K562 (cell line): ENCODE data around the gene HLCS. TPM values are rescaled to one million over a fixed set of nuclear protein-coding genes. Genes with fewer than 3 reads are reported as not detected.

Experiments used
- CBX8 ChIP-seq: fragments of 200-600 bp; sonication (generic); IDR thresholded peaks from 2 replicates; pipeline ENCODE4 v1.6.1; 2012; ENCODE audit warnings: borderline replicate concordance, mixed run types, low read depth, mild to moderate bottlenecking, moderate library complexity, mixed read lengths, low read length, control low read depth, inconsistent platforms; ENCODE audit not compliant: poor library complexity, severe bottlenecking; ENCODE audit errors: extremely low read depth
- ESRRA ChIP-seq: fragments of 450-650 bp; IDR thresholded peaks from 2 replicates; pipeline ENCODE4 v1.6.1; 2014; ENCODE audit warnings: low read depth, mild to moderate bottlenecking, moderate library complexity, borderline replicate concordance
- FOXA1 ChIP-seq: fragments of 450-650 bp; IDR thresholded peaks from 2 replicates; pipeline ENCODE4 v1.6.1; 2016; ENCODE audit warnings: mild to moderate bottlenecking, borderline replicate concordance
- FOXM1 ChIP-seq, 2 experiments: fragments of 450-650 bp in 1 of 2; sonication (generic) in 1 of 2; formaldehyde crosslinking in 1 of 2; IDR thresholded peaks; 2 replicates each; pipeline versions ENCODE4 v1.6.1 to v1.9.0; 2017 to 2022; ENCODE audit warnings: low read depth in 2 of 2, mild to moderate bottlenecking in 2 of 2, missing genetic modification reagents in 1 of 2, moderate library complexity in 1 of 2
- HMG20B ChIP-seq: fragments of 250-450 bp; sonication (Bioruptor Pico); IDR thresholded peaks from 2 replicates; pipeline ENCODE4 v1.5.0; 2021; ENCODE audit warnings: mild to moderate bottlenecking
- MCM3 ChIP-seq: fragments of 450-650 bp; IDR thresholded peaks from 2 replicates; pipeline ENCODE4 v1.6.1; 2016
- PCBP2 ChIP-seq: fragments of 200-400 bp; formaldehyde crosslinking; IDR thresholded peaks from 2 replicates; pipeline ENCODE4 v1.6.1; 2018; ENCODE audit warnings: low read length, low read depth, mild to moderate bottlenecking, moderate library complexity; ENCODE audit not compliant: poor library complexity, severe bottlenecking
- PTTG1 ChIP-seq: fragments of 450-650 bp; IDR thresholded peaks from 2 replicates; pipeline ENCODE4 v1.6.1; 2016; ENCODE audit warnings: low read depth, mild to moderate bottlenecking, missing genetic modification characterization, missing compliant biosample characterization
- RAD21 ChIP-seq, 2 experiments: fragments of 250-450 bp in 1 of 2; fragments of 450-650 bp in 1 of 2; sonication (Bioruptor Pico) in 1 of 2; formaldehyde crosslinking in 1 of 2; IDR thresholded peaks in 1 of 2; conservative IDR thresholded peaks in 1 of 2; 2 replicates each; pipeline versions ENCODE4 v1.4.0 to v1.8.0; 2020 to 2022; ENCODE audit warnings: mild to moderate bottlenecking in 2 of 2, moderate library complexity in 1 of 2
- TCF3 ChIP-seq: sonication (generic); formaldehyde crosslinking; IDR thresholded peaks from 2 replicates; pipeline ENCODE4 v1.4.0; 2020; ENCODE audit warnings: mild to moderate bottlenecking, missing genetic modification reagents
- TEAD4 ChIP-seq, 2 experiments: sonication (generic) in 1 of 2; formaldehyde crosslinking in 1 of 2; IDR thresholded peaks; 2 replicates each; pipeline versions ENCODE4 v1.6.1 to v1.8.0; 2012 to 2022; ENCODE audit warnings: borderline replicate concordance in 1 of 2, inconsistent platforms in 1 of 2, low read length in 1 of 2, mild to moderate bottlenecking in 1 of 2, missing genetic modification reagents in 1 of 2
- TFAM ChIP-seq: fragments of 250-450 bp; sonication (Bioruptor Pico); conservative IDR thresholded peaks from 2 replicates; pipeline ENCODE4 v1.5.0; 2021; ENCODE audit warnings: mild to moderate bottlenecking, moderate library complexity
- ZNF583 ChIP-seq: fragments of 250-450 bp; sonication (Bioruptor Pico); IDR thresholded peaks from 2 replicates; pipeline ENCODE4 v1.4.0; 2020
- ZNF76 ChIP-seq: fragments of 250-450 bp; sonication (Bioruptor Pico); IDR thresholded peaks from 2 replicates; pipeline ENCODE4 v1.4.0; 2020; ENCODE audit warnings: mild to moderate bottlenecking, moderate library complexity, borderline replicate concordance
- polyA plus RNA-seq, 8 experiments: library from polyadenylated mRNA; depleted of rRNA in 4 of 8; stranded (reverse) in 5 of 8; unstranded in 3 of 8; fragments of >200 nt; fragmentation: Nextera tagmentation in 2 of 8; fragmentation: Illumina TruSeq in 1 of 8; extraction: Ambion mirVana in 2 of 8; extraction: Trizol in 1 of 8; gene quantifications; 2 replicates each; pipeline versions ENCODE4 v1.2.1 to v1.2.3, GENCODE V29; 2011 to 2014; ENCODE audit warnings: inconsistent platforms in 1 of 8, missing spikeins in 1 of 8
- total RNA-seq, 7 experiments: library from RNA; depleted of rRNA in 6 of 7; stranded (reverse); fragments of >200 nt in 6 of 7; fragmentation: Illumina TruSeq in 2 of 7; extraction: Trizol in 2 of 7; gene quantifications; 2 replicates each; pipeline versions ENCODE4 v1.2.1 to v1.2.3, GENCODE V29; 2011 to 2021; ENCODE audit warnings: low replicate concordance in 1 of 7
- TF ChIP-seq, protein P1 (sequence below): sonication (generic); formaldehyde crosslinking; IDR thresholded peaks from 2 replicates; pipeline ENCODE4 v1.8.0; 2022; ENCODE audit warnings: missing genetic modification reagents, mild to moderate bottlenecking, moderate library complexity, borderline replicate concordance
- TF ChIP-seq, protein P2 (sequence below): fragments of 250-450 bp; sonication (Bioruptor Pico); IDR thresholded peaks from 2 replicates; pipeline ENCODE4 v1.4.0; 2020; ENCODE audit warnings: borderline replicate concordance
- TF ChIP-seq, protein P3 (sequence below): sonication (generic); formaldehyde crosslinking; IDR thresholded peaks from 2 replicates; pipeline ENCODE4 v1.9.0; 2022; ENCODE audit warnings: mild to moderate bottlenecking, missing genetic modification reagents
- TF ChIP-seq, protein P4 (sequence below): fragments of 250-450 bp; sonication (Bioruptor Pico); IDR thresholded peaks from 2 replicates; pipeline ENCODE4 v1.5.0; 2021
- TF ChIP-seq, protein P5 (sequence below), 2 experiments: IDR thresholded peaks; 2 replicates each; pipeline ENCODE4 v1.6.1; 2011; ENCODE audit warnings: borderline replicate concordance in 1 of 2, control low read depth in 1 of 2, low read depth in 1 of 2, low read length in 1 of 2, mild to moderate bottlenecking in 1 of 2, mixed read lengths in 1 of 2, moderate library complexity in 1 of 2; ENCODE audit not compliant: insufficient read depth in 1 of 2, insufficient read length in 1 of 2, poor library complexity in 1 of 2, severe bottlenecking in 1 of 2; ENCODE audit errors: extremely low read depth in 1 of 2

HLCS gene
- total and polyA plus RNA-seq, 9 of the 15 experiments (the other 6 are each of a cell fraction or from before 2014, with no cell fraction given) = 3.0 to 21.5 (median 17.1) TPM

DNA sequence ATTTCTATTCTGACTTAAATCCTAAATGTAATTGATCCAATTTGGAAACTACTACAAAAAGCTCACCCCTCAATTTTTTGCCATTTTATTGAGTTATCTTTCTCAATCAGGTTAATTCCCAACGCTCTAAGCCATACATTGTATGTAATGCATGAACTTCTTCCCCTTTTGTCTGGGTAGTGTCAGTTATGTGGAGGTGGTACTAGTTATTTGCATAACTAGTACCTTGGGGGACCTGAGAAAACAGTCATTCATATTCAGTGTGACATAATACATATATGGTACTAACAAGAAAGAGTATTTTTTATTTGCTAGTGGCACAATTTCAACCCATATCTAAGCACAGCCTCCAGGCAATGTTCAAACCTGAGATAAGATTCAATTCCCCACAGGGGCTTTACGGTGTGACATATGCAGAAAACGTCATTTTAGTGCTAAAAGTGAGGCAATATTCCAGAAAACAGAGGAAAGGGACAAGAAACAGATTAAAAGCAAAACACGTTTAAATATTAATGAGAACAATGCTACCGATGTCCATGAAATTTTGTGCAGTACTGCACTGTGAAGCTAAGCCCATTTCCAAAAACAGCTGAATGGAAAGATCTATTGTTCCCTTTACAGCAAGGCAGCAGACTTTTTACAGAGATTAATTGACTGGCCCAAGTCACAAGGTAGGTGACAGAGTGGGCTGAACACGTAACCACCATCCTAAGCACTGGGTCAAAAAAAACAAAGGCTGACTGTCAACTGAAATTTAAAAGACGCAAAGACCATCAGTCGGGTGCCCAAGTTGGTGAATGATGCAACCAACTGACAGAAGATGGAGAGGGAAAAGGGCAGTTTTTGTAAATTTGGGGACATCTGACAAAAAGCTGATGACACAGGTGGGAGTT, 1.4 kb downstream of the HLCS start (continued):
- TF ChIP-seq TEAD4 (IDR thresholded peaks at IDR 0.05; ENCODE audit: low read length) (peak; percentile 61), TEAD4 (CRISPR knock-in tag; IDR thresholded peaks at IDR 0.05; ENCODE audit: borderline replicate concordance) (no peak), HMG20B (no peak), RAD21 (CRISPR knock-in tag; conservative IDR thresholded peaks at IDR 0.05 in 1 of 2, IDR thresholded peaks at IDR 0.05 in 1 of 2) (no peak), ZNF583 (no peak), MCM3 (no peak), FOXM1 (IDR thresholded peaks at IDR 0.05; ENCODE audit: low read depth) (peak; percentile 97), FOXM1 (CRISPR knock-in tag; IDR thresholded peaks at IDR 0.05; ENCODE audit: low read depth) (peak; percentile 82; the same call in 1 of the 2 replicates), ZNF76 (no peak), TCF3 (CRISPR knock-in tag) (peak; percentile 55), PTTG1 (no peak), CBX8 (no peak), FOXA1 (no peak), PCBP2 (no peak), TFAM (no peak), ESRRA (no peak)
- TF ChIP-seq, protein P1, sequence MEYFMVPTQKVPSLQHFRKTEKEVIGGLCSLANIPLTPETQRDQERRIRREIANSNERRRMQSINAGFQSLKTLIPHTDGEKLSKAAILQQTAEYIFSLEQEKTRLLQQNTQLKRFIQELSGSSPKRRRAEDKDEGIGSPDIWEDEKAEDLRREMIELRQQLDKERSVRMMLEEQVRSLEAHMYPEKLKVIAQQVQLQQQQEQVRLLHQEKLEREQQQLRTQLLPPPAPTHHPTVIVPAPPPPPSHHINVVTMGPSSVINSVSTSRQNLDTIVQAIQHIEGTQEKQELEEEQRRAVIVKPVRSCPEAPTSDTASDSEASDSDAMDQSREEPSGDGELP (CRISPR knock-in tag) = no peak; the same call in 1 of the 2 replicates
- TF ChIP-seq, protein P2, sequence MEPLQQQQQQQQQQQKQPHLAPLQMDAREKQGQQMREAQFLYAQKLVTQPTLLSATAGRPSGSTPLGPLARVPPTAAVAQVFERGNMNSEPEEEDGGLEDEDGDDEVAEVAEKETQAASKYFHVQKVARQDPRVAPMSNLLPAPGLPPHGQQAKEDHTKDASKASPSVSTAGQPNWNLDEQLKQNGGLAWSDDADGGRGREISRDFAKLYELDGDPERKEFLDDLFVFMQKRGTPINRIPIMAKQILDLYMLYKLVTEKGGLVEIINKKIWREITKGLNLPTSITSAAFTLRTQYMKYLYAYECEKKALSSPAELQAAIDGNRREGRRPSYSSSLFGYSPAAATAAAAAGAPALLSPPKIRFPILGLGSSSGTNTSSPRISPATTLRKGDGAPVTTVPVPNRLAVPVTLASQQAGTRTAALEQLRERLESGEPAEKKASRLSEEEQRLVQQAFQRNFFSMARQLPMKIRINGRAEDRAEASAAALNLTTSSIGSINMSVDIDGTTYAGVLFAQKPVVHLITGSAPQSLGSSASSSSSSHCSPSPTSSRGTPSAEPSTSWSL (CRISPR knock-in tag) = no peak
- TF ChIP-seq, protein P3, sequence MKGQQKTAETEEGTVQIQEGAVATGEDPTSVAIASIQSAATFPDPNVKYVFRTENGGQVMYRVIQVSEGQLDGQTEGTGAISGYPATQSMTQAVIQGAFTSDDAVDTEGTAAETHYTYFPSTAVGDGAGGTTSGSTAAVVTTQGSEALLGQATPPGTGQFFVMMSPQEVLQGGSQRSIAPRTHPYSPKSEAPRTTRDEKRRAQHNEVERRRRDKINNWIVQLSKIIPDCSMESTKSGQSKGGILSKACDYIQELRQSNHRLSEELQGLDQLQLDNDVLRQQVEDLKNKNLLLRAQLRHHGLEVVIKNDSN (CRISPR knock-in tag) = no peak
- TF ChIP-seq, protein P4, sequence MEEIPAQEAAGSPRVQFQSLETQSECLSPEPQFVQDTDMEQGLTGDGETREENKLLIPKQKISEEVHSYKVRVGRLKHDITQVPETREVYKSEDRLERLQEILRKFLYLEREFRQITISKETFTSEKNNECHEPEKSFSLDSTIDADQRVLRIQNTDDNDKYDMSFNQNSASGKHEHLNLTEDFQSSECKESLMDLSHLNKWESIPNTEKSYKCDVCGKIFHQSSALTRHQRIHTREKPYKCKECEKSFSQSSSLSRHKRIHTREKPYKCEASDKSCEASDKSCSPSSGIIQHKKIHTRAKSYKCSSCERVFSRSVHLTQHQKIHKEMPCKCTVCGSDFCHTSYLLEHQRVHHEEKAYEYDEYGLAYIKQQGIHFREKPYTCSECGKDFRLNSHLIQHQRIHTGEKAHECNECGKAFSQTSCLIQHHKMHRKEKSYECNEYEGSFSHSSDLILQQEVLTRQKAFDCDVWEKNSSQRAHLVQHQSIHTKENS (CRISPR knock-in tag) = no peak
- TF ChIP-seq, protein P5, sequence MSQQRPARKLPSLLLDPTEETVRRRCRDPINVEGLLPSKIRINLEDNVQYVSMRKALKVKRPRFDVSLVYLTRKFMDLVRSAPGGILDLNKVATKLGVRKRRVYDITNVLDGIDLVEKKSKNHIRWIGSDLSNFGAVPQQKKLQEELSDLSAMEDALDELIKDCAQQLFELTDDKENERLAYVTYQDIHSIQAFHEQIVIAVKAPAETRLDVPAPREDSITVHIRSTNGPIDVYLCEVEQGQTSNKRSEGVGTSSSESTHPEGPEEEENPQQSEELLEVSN (IDR thresholded peaks at IDR 0.05; ENCODE audit: borderline replicate concordance in 1 of 2, extremely low read depth in 1 of 2, insufficient read depth in 1 of 2, insufficient read length in 1 of 2, low read depth in 1 of 2, low read length in 1 of 2, poor library complexity in 1 of 2, severe bottlenecking in 1 of 2) = no peak
